22Rv1 (cell line): ENCODE measurements around the gene GRM7.

ENCODE experiments used
- H3K27ac ChIP-seq: fragments of 450-650 bp; 2 replicates; pipeline ENCODE4 v1.5.1; 2017
- ZFX ChIP-seq: fragments of 450-650 bp; IDR thresholded peaks from 2 replicates; pipeline ENCODE4 v1.6.1; 2017; ENCODE audit warnings: antibody characterized with exemption, borderline replicate concordance
- TF ChIP-seq, protein P1 (sequence below): fragments of 450-650 bp; IDR thresholded peaks from 2 replicates; pipeline ENCODE4 v1.5.1; 2017; ENCODE audit warnings: mild to moderate bottlenecking

Gene GRM7

GRCh38 chr3:6860149-6860953 is 564 bp upstream of the GRM7 start:
- H3K27ac ChIP-seq, result no peak overlapping the region
- TF ChIP-seq, protein P1, sequence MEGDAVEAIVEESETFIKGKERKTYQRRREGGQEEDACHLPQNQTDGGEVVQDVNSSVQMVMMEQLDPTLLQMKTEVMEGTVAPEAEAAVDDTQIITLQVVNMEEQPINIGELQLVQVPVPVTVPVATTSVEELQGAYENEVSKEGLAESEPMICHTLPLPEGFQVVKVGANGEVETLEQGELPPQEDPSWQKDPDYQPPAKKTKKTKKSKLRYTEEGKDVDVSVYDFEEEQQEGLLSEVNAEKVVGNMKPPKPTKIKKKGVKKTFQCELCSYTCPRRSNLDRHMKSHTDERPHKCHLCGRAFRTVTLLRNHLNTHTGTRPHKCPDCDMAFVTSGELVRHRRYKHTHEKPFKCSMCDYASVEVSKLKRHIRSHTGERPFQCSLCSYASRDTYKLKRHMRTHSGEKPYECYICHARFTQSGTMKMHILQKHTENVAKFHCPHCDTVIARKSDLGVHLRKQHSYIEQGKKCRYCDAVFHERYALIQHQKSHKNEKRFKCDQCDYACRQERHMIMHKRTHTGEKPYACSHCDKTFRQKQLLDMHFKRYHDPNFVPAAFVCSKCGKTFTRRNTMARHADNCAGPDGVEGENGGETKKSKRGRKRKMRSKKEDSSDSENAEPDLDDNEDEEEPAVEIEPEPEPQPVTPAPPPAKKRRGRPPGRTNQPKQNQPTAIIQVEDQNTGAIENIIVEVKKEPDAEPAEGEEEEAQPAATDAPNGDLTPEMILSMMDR, result no peak
- TF ChIP-seq ZFX, result no peak

GRCh38 chr3:6861625-6862000 is 698 bp downstream of the GRM7 start:
- no peak overlapping the region for H3K27ac ChIP-seq
- TF ChIP-seq, protein P1, result no peak
- no peak for TF ChIP-seq ZFX

DNA sequence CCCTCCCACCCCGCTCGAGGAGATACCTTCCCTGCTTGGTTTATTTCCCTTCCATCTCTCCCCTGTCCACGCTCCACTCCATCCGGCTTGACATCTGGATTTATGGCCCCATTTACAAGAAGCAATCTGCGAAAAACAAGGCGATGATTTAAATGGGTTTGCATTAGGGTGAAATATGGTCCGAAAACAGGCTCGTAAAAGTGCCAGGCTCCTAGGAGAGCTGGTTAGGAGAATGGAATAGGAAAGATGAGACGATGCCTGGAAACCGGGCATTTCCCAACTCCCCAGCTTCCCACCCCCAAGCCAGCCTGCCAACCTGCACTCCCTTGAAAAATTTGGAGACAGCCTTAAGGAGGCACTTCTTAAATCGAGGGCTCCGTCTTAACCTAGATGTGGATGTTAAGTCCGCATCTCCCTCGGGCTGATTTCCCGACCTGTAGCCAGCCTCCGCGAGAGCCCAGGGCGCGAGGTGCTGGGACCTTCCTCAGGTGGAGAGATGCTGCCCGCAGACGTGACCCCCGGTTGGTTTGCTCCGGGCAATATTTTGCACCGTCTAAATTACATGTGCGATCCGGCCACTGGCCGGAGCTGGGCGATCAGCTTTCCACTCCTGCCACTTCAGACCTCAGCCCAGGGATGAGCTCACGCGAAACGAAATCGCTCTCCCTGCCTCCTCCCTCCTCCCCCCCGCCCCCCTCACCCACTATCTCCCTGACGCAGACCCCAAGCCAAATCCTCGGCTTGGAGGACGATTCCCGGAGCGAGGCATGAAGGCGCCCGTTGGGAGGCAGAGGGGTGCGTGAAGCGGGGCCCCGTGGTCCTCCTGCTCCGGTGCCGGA is 1.3 kb downstream of the GRM7 start:
- H3K27ac ChIP-seq, result no peak overlapping the region
- no peak for TF ChIP-seq ZFX
- TF ChIP-seq, protein P1, result no peak

- H3K27ac ChIP-seq, result no peak overlapping the region
- TF ChIP-seq, protein P1, result no peak
- TF ChIP-seq ZFX, result no peak
Observed at GRCh38 chr3:6862880-6863195, 1.9 kb downstream of the GRM7 start.

DNA sequence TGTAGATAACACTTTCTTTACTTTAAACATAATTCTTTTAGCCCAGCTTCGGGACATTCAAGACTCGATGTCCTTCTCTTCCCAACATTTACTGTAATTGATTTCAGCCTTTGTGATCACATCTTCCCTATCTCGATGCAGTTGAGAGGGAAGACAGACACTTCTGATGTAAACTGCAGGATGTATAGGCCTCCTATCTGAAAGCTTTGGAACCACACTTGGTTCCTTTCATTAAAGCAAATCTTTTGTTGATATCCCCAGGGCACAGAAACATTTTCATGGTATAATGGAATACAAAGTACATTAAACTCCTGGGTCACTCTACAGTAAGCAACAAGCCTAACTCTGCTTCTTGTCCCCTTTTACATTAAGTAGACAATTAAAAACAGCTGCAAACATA is 6.4 kb downstream of the GRM7 start:
- H3K27ac ChIP-seq, result no peak overlapping the region
- TF ChIP-seq, protein P1, result no peak
- TF ChIP-seq ZFX, result no peak

DNA sequence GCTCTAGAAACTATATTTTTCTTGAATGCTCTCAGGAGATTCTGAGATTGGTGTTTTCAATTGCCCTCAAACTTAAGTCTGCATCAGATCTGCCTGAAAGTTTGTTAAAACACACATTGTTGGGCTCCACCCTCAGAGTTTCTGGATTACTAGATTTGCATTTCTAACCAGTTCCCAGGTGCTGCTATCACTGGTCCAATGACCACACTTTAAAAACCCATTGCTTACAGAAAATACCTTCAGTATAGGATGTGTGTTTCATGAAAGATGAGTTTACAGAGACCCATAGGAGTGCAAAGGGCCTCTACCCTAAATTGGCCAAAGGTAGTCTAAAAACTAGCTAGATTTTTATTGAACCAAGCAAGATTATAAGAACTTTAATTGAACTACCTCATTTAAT is 17.8 kb downstream of the GRM7 start:
- TF ChIP-seq, protein P1, result no peak
- TF ChIP-seq ZFX, result no peak

DNA sequence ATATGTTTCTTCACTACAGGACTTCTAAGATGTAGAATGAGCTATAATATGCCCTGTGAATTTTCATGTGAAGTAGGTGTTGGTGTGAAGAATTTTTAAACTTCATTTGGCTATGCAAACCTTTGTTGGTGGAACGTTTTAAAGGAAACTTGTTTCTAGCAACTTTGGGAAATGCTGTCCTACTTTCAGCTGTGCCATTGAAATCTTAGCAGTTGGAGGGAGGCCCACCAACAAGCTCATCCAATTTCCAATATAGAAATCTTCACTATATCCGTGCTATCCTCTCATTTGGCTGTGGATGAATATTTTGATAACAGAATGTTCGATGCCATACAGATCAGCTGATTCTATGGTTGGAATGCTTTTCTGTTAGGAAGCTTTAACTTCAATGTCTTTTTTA is 51.3 kb downstream of the GRM7 start:
- no peak overlapping the region for H3K27ac ChIP-seq
- TF ChIP-seq, protein P1, result no peak
- no peak for TF ChIP-seq ZFX

More for the DNA sequence above, 17.8 kb downstream of the GRM7 start:
- no peak overlapping the region for H3K27ac ChIP-seq
